ENCODE measurements around the gene CELA3B. TPM values are rescaled to one million over a fixed set of nuclear protein-coding genes. Genes with fewer than 3 reads are reported as not detected.

Gene CELA3B
- total and polyA plus RNA-seq, 2 of the 13 experiments (the other 11 are each of a cell fraction or from before 2014, with no cell fraction given) = 0.34 TPM; not detected in 1

- TF ChIP-seq FOXA3 (CRISPR knock-in tag; IDR thresholded peaks at IDR 0.05) (0 out of 2 replicates have a peak, but pooled peaks have one; percentile 30), ZNF572 (CRISPR knock-in tag; IDR thresholded peaks at IDR 0.05) (no peak), WIZ (CRISPR knock-in tag; IDR thresholded peaks at IDR 0.05) (no peak), PCBP1 (IDR thresholded peaks at IDR 0.05; ENCODE audit: borderline replicate concordance, low read depth, low read length) (no peak), BCL6 (CRISPR knock-in tag; IDR thresholded peaks at IDR 0.05) (peak; percentile 95), YY1 (IDR thresholded peaks at IDR 0.05; ENCODE audit: insufficient read depth, insufficient replicate concordance, low read depth, low read length) (peak; percentile 18), SALL1 (CRISPR knock-in tag; IDR thresholded peaks at IDR 0.05) (peak; percentile 68), KDM1A (CRISPR knock-in tag; IDR thresholded peaks at IDR 0.05) (no peak), BHLHE40 (IDR thresholded peaks at IDR 0.05; ENCODE audit: low read length) (no peak), RBAK (CRISPR knock-in tag; IDR thresholded peaks at IDR 0.05) (peak; percentile 83), TAF15 (IDR thresholded peaks at IDR 0.05; ENCODE audit: low read depth, low read length, poor library complexity, severe bottlenecking) (no peak), IKZF1 (IDR thresholded peaks at IDR 0.05) (no peak), ATF1 (CRISPR knock-in tag; IDR thresholded peaks at IDR 0.05) (no peak), NR1H2 (CRISPR knock-in tag; IDR thresholded peaks at IDR 0.05; ENCODE audit: borderline replicate concordance, low read depth) (no peak), RARA (CRISPR knock-in tag; IDR thresholded peaks at IDR 0.05) (peak; percentile 58), ZNF570 (CRISPR knock-in tag; IDR thresholded peaks at IDR 0.05; ENCODE audit: borderline replicate concordance) (no peak), CBX5 (CRISPR knock-in tag; IDR thresholded peaks at IDR 0.05; ENCODE audit: borderline replicate concordance) (0 out of 2 replicates have a peak, but pooled peaks have one; percentile 53), YEATS2 (CRISPR knock-in tag; IDR thresholded peaks at IDR 0.05; ENCODE audit: borderline replicate concordance) (peak; percentile 61; the same call in 1 of the 2 replicates)
- TF ChIP-seq, protein P1, sequence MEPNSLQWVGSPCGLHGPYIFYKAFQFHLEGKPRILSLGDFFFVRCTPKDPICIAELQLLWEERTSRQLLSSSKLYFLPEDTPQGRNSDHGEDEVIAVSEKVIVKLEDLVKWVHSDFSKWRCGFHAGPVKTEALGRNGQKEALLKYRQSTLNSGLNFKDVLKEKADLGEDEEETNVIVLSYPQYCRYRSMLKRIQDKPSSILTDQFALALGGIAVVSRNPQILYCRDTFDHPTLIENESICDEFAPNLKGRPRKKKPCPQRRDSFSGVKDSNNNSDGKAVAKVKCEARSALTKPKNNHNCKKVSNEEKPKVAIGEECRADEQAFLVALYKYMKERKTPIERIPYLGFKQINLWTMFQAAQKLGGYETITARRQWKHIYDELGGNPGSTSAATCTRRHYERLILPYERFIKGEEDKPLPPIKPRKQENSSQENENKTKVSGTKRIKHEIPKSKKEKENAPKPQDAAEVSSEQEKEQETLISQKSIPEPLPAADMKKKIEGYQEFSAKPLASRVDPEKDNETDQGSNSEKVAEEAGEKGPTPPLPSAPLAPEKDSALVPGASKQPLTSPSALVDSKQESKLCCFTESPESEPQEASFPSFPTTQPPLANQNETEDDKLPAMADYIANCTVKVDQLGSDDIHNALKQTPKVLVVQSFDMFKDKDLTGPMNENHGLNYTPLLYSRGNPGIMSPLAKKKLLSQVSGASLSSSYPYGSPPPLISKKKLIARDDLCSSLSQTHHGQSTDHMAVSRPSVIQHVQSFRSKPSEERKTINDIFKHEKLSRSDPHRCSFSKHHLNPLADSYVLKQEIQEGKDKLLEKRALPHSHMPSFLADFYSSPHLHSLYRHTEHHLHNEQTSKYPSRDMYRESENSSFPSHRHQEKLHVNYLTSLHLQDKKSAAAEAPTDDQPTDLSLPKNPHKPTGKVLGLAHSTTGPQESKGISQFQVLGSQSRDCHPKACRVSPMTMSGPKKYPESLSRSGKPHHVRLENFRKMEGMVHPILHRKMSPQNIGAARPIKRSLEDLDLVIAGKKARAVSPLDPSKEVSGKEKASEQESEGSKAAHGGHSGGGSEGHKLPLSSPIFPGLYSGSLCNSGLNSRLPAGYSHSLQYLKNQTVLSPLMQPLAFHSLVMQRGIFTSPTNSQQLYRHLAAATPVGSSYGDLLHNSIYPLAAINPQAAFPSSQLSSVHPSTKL (CRISPR knock-in tag; IDR thresholded peaks at IDR 0.05) = 0 out of 2 replicates have a peak, but pooled peaks have one; percentile 31
- TF ChIP-seq, protein P2, sequence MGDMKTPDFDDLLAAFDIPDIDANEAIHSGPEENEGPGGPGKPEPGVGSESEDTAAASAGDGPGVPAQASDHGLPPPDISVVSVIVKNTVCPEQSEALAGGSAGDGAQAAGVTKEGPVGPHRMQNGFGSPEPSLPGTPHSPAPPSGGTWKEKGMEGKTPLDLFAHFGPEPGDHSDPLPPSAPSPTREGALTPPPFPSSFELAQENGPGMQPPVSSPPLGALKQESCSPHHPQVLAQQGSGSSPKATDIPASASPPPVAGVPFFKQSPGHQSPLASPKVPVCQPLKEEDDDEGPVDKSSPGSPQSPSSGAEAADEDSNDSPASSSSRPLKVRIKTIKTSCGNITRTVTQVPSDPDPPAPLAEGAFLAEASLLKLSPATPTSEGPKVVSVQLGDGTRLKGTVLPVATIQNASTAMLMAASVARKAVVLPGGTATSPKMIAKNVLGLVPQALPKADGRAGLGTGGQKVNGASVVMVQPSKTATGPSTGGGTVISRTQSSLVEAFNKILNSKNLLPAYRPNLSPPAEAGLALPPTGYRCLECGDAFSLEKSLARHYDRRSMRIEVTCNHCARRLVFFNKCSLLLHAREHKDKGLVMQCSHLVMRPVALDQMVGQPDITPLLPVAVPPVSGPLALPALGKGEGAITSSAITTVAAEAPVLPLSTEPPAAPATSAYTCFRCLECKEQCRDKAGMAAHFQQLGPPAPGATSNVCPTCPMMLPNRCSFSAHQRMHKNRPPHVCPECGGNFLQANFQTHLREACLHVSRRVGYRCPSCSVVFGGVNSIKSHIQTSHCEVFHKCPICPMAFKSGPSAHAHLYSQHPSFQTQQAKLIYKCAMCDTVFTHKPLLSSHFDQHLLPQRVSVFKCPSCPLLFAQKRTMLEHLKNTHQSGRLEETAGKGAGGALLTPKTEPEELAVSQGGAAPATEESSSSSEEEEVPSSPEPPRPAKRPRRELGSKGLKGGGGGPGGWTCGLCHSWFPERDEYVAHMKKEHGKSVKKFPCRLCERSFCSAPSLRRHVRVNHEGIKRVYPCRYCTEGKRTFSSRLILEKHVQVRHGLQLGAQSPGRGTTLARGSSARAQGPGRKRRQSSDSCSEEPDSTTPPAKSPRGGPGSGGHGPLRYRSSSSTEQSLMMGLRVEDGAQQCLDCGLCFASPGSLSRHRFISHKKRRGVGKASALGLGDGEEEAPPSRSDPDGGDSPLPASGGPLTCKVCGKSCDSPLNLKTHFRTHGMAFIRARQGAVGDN (CRISPR knock-in tag; IDR thresholded peaks at IDR 0.05) = peak; percentile 32
- TF ChIP-seq, protein P3, sequence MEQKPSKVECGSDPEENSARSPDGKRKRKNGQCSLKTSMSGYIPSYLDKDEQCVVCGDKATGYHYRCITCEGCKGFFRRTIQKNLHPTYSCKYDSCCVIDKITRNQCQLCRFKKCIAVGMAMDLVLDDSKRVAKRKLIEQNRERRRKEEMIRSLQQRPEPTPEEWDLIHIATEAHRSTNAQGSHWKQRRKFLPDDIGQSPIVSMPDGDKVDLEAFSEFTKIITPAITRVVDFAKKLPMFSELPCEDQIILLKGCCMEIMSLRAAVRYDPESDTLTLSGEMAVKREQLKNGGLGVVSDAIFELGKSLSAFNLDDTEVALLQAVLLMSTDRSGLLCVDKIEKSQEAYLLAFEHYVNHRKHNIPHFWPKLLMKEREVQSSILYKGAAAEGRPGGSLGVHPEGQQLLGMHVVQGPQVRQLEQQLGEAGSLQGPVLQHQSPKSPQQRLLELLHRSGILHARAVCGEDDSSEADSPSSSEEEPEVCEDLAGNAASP (CRISPR knock-in tag; IDR thresholded peaks at IDR 0.05; ENCODE audit: borderline replicate concordance) = 0 out of 2 replicates have a peak, but pooled peaks have one; percentile 51
Observed at GRCh38 chr1:21963477-21964217, 13.2 kb upstream of the CELA3B start (continued).

All from HepG2 (cell line).